GM19238 (cell line): ENCODE results near the gene CALCOCO2.
"Not testable (repeated sequence)": the region's sequence is repeated elsewhere in the genome, so short reads cannot be mapped to it uniquely, and the experiment has no call there.

ENCODE experiments used
- DNase-seq: peaks from one replicate; pipeline ENCODE4 v3.0.0; 2011; ENCODE audit warnings: low spot score; ENCODE audit not compliant: insufficient read length

Gene CALCOCO2

DNA sequence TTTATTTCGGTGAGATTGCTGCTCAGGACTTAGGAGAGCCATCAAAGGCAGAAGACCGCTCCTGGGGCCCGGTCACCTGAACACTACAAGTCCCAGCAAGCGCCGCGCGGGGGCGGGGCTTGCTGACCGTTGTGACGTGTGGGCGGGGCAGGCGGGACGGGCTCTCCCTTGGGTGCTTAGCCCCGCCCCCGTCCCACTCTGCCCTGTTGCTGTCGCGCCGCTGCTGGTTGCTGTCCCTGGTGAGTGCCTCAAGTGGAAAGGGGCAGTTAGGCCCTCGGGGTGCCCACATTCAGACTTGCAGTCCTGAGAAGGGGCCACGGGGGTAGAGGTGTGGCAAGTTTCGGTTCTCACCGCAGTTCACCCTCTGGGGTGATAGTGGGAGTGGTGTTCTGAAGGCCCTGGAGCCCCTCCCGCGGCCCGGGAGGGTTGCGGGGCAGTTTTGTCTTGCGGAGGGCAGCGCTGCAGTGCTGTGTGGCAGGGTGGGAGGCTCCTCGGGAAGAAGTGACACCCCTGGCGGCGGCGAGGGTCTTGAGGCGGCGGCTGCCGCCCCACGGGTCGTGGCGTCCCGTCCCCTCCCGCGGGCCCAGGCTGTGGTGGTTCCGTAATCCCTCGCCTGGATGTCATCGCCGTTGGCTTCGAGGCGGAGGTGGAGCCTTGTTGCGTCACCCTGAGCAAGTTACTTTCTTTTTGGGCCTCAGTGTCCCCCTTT lies at the start of gene CALCOCO2:
CALCOCO2 (plus strand) TSS at position 196 of the 709 bp plus-strand sequence. CDS start 10,673 bp downstream, outside the sequence.
- DNase-seq, result peak; percentile 87

DNA sequence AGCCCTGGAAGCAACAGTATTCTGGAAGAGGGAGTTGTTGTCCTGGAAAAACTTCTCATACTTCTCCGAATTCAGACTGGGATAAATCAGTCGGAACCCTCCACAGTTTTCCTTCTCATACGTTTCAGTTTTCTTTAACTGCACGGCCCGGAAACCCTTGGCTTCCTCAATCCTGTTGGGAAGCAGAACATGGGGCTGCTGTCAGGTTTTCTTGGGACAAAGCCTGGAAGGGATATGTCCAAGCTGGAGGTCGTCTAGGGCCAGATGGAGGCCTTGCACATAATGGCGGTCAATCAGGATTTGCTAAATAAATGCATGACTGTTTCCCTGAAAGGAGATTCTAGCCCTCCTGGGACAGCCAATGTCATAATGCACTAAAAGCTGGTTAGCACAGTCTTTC lies 43.0 kb upstream of the CALCOCO2 start:
- DNase-seq, result no peak

DNA sequence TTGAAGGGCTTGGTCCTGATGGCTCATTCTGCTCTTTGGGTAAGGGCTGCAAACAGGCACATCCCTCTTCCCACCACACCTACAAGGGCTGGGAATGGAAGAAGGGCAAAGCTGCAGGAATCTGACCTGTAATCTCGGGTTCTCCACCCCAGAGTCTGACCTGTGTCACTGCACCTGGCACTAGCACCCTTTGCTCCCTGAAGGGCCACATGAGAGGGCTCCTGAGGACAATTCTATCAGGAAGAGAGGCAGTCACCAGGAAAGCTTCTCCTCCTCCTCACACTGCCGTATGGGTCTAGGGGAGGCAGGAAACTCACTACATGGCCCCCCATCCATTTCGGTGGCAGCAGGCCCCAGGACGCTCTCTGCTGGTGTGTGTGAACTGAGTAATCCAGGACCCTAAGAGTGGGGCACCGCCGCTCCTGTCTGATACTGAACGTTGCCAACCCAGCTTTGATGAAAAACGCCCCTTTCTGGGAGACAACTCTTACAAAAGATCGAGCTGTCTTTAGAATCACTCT lies 40.2 kb upstream of the CALCOCO2 start:
- no peak for DNase-seq

- DNase-seq, result peak; percentile 44
These were observed 39.5 kb upstream of the CALCOCO2 start for GRCh38 chr17:48791128-48792032.

DNA sequence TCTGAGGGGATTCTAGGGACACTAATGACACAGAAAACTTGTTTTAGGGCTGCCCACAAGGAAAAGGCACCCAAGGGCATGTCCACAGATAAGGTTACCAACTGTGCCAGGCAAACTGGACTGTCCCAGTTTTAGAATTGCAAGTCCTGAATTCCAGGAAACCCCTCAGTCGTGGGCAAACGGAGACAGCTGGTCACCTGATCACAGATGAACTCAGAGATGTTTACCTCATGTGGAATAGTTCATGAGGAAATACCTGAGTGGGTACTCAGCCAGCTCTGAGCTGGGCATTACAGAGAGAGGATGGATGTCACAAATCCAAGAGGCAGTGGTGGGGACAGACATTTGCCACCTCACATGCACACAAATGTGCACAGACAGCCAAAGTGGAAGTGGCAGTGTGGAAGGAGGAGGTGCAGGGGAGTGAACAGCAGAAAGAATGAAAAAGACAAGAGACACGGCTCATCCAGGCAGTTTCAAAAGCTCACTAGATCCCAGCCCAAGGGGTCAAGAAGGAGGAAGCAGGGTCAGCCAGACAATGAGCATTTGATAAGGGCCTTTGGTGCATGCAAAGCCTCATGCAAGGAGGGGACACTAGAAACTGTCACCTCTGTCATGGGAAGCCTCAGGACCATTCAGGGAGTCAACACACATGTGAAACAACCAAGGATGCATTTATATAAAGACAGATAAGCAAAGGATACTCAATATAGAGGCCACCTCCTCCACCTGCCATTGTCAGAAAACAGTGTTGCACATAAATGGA lies 38.6 kb upstream of the CALCOCO2 start:
- no peak for DNase-seq

GRCh38 chr17:48795444-48796162 lies 35.2 kb upstream of the CALCOCO2 start:
- DNase-seq, result no peak

GRCh38 chr17:48796163-48796522 lies 34.7 kb upstream of the CALCOCO2 start:
- not testable (repeated sequence) for DNase-seq

DNA sequence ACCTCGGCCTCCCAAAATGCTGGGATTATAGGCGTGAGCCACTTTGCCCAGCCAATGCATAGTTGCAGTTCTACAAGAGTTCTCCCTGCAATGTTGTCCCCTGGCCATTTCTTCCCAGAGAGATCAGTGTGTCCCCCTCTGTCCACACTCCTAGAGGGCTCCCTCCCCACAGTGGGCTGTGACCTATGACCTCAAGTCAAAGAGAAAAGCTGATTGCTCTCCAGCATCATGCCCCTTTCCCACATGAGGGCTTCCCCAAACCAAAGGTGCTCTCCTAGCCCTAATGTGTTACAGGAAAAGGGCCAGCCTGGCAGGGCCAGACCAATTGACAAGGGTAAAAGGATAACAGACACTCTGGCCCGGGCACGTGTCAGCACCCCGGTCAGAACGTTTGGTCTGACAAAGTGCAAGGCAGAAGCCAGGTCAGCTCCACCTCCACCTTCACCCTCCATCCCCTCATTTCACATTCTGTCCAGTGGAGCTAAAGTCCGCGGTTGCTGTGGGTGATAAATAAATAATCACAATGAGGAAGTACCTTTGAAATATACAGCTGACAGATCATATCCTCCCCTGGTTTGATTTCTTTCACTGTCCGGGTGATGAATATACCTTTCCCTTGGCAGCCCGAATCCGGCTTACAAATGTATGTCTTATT lies 31.6 kb upstream of the CALCOCO2 start:
- DNase-seq, result no peak

GRCh38 chr17:48800626-48801217 lies 30.1 kb upstream of the CALCOCO2 start:
- no peak for DNase-seq

DNA sequence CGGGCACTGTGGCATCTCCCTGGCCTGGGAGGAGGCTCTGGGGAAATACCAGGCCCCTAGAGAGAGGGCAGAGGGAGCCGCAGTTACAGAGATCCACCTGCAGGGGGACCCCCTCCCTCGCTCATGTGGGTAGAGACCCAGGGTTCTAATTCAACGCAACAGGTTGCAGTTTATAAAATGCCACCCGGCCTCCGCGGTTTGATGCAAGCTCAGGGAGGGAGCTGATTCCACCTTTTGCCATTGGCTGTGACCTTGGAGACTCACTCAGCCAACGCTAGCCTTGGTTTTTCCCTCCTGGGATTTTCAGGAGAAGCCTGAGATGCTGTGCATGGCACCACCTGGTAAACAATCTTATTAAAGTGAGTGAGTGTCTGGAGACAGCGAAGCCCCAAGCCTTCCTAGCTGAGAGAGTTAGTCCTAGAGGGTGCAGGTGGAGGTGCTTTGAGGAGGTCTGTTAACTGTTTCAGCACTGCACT lies 25.9 kb upstream of the CALCOCO2 start:
- DNase-seq, result peak; percentile 74

DNA sequence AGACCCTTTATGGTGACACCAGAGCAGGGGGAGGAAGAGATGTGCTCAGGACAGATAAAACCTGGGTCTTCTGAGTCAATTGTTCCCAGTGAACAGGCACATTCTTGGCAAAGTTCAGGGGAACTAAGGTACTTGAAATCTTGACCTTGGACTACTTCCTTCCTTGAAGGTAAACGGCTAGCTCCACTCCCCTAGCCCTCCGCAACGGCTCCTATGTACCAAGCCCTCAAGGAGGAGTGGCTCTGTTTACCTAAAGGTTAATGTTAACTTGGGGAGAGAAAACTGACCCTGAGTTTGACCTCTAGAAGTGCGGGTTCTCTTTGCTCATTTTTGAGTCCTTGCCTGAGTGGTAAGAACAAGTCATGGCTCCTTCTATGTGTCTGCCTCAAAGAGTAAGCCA lies 21.7 kb upstream of the CALCOCO2 start:
- no peak for DNase-seq

DNA sequence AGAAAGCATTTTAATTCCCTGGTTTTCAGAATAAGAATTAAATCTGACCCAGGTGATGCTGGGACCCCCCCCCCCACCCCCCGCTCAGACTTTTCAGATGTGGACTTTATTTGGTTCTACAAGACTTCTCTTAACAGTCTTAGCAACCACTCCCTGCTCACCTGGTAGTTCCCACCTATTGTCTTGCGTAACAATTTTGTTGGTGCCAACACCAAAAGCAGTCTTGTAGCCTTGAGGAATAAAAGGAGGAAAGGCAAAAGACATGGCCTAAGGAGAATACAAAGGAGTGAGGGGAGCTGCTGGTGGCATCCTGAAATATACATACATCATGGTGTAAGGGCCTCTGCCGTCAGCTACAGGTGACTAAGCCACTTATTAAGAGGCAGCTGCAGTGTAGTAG lies 18.8 kb upstream of the CALCOCO2 start:
- no peak for DNase-seq

- peak; percentile 69 for DNase-seq
These were observed 16.3 kb upstream of the CALCOCO2 start for GRCh38 chr17:48814504-48814903.

- DNase-seq, result no peak
These were observed 15.5 kb upstream of the CALCOCO2 start for GRCh38 chr17:48815311-48815710.

DNA sequence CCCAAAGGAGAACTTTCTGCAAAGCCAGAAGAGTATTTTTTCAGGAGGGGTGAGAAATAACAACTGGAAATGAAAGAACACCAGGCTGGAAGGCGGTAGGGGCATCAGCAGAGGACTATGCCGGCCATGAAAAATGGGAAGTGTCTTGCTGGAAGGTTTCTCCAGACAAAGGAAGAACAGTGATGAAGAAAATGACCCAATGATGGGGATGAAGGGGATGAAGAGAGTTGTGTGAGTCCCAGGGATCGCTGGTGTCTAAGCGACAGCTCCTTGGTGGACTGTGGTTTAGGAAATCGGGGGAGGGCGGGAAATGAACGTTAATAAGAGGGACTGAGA lies 14.4 kb upstream of the CALCOCO2 start:
- no peak for DNase-seq

DNA sequence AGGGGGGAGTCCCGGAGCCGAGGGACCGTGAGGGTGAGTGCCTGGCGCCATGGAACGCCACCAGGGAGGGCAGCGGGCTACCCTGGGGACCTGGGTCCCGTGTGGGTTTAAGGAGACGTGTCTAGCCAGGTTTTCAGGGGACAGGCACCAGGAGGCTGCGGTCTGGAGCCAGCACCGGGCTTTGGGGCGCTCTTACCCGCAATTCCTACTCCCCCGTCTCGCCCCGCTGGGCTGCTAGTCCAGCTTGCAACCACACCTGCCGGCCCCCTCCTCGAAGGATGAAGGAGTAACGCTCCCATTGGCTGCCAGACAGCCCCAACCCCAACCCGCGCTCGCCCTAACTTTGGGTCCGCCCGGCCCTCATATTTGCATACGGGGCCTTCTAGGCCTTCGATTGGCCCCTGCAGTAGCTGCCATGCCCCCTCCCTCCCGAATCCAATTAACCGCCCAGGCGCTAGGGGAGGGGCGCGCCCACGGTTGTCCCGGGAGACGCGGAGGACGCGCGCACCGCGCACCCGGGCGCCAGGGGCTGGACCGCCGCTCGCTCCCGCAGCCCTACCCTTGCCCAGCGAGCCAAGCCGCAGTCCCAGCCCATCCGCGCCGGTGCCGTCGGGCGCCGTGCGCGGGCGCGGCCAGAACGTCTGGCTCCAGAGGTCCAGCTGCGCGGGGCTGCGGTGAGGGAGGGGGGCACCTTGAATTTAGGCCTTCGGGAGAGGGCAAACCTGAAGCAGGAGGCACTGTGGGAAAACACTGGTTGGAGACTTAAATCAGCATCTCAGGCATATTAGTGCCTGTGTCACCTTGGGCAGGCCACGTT lies 13.9 kb upstream of the CALCOCO2 start, which contains the start of gene TTLL6:
TTLL6 (minus strand) TSS at position 456 of the 817 bp plus-strand sequence; CDS start at position 299, 157 bp downstream.
- peak; percentile 74 for DNase-seq

- no peak for DNase-seq
These were observed 12.4 kb upstream of the CALCOCO2 start for GRCh38 chr17:48818361-48818841.

- DNase-seq, result no peak
These were observed 11.4 kb upstream of the CALCOCO2 start for GRCh38 chr17:48819466-48819865.

GRCh38 chr17:48820936-48821335 lies 9.9 kb upstream of the CALCOCO2 start:
- not testable (repeated sequence) for DNase-seq
